ENCODE measurements around the gene SASH1. TPM values are rescaled to one million over a fixed set of nuclear protein-coding genes. Genes with fewer than 3 reads are reported as not detected.

Gene SASH1
- total RNA-seq, 6 donors from 2014 or later: 59.3 to 131 (median 79.2) TPM

DNA sequence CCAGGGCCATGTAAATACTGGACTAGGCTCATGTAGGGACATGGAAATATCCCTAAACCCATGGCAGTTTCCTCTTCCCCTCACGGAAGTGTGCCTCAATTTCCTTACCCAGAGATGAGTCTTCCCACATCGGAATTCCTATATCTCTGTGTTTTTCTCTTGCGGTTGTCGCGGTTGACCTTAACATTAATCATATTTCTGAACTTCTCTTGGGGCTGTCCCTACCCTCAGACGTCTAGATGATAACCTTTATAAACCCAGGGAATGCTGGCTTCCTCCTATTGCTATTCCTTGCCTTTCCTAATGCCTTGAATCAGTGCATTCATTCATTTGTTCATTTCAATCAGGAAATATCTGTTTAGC is 160.1 kb downstream of the SASH1 start:
- TF ChIP-seq EP300 (IDR thresholded peaks at IDR 0.05): no peak
- no peak for TF ChIP-seq POLR2A (IDR thresholded peaks at IDR 0.05)
- no peak for TF ChIP-seq POLR2AphosphoS5 (IDR thresholded peaks at IDR 0.05)
- TF ChIP-seq, protein P1, sequence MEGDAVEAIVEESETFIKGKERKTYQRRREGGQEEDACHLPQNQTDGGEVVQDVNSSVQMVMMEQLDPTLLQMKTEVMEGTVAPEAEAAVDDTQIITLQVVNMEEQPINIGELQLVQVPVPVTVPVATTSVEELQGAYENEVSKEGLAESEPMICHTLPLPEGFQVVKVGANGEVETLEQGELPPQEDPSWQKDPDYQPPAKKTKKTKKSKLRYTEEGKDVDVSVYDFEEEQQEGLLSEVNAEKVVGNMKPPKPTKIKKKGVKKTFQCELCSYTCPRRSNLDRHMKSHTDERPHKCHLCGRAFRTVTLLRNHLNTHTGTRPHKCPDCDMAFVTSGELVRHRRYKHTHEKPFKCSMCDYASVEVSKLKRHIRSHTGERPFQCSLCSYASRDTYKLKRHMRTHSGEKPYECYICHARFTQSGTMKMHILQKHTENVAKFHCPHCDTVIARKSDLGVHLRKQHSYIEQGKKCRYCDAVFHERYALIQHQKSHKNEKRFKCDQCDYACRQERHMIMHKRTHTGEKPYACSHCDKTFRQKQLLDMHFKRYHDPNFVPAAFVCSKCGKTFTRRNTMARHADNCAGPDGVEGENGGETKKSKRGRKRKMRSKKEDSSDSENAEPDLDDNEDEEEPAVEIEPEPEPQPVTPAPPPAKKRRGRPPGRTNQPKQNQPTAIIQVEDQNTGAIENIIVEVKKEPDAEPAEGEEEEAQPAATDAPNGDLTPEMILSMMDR (IDR thresholded peaks at IDR 0.05): no peak
- Histone ChIP-seq H3K4me1 (peaks cover 5 to 20% (median 12%) of the 10 kb centered on the region in 4 donors), H3K27ac (peak overlapping the region in 2 of 4 donors; percentile 21 to 61), H3K4me3 (no peak overlapping the region), H3K9me3 (no peaks in the 10 kb centered on the region), H3K27me3 (no peaks in the 10 kb centered on the region), H3K36me3 (peaks cover 0 to 5% (median 2%) of the 10 kb centered on the region in 4 donors)
- ATAC-seq (ENCODE audit: low FRiP score in 2 of 2): no peak
- WGBS, 2 donors: 55 to 82% methylated on average over 6 of the region's 6 CpGs
- no peak for DNase-seq

DNA sequence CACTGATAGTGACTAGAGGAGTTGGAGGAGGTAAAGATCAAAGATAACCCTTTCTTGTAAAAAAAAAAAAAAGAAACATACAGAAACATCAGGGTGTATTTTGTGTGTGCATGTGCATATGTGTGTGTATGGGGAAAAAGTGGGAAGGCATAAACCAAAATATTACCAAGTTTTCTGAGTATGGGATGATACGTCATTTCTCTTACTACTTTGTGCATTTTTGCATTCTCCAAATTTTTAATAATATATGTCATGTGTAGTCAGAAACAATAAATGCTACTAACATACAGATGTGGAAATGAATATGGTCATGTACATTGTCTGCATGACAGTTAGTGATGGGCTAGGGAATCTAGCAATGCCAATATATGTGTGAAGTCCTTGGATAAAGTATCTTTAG is 161.1 kb downstream of the SASH1 start:
- DNase-seq (no peak), ATAC-seq (ENCODE audit: low FRiP score in 2 of 2) (no peak)
- Histone ChIP-seq H3K9me3 (no peaks in the 10 kb centered on the region), H3K4me1 (peaks cover 5 to 21% (median 13%) of the 10 kb centered on the region in 4 donors), H3K27me3 (no peaks in the 10 kb centered on the region), H3K36me3 (peaks cover 0 to 5% (median 2%) of the 10 kb centered on the region in 4 donors), H3K4me3 (no peak overlapping the region), H3K27ac (no peak overlapping the region)
- TF ChIP-seq EP300 (IDR thresholded peaks at IDR 0.05) (no peak), POLR2A (IDR thresholded peaks at IDR 0.05) (no peak), POLR2AphosphoS5 (IDR thresholded peaks at IDR 0.05) (no peak)
- TF ChIP-seq, protein P1 (IDR thresholded peaks at IDR 0.05): no peak
- WGBS, 2 donors: 0 to 96% methylated on average over 1 of the region's 1 CpG

DNA sequence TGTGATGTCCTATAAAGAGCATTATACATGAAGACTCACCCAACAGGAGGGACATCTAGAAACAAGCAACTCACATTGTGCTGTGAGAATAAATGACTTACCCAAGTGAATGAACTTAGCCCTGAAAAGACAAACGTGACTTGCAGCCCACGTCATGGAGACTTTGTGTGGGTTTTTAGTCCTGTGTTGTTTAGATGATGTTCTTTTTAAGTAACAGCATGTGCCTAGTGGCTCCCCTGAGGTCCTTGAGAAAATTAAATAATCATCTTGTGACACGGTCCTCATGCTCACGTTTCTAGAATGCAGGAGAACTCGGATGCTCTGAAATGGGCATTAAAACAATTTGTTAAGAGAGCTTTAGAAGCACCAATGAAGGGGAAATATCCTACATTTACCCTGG is 165.1 kb downstream of the SASH1 start:
- WGBS, 2 donors: 59 to 63% methylated on average over 5 of the region's 5 CpGs
- peak in 1 of 2 donors; percentile 34 for ATAC-seq (ENCODE audit: low FRiP score in 2 of 2)

DNA sequence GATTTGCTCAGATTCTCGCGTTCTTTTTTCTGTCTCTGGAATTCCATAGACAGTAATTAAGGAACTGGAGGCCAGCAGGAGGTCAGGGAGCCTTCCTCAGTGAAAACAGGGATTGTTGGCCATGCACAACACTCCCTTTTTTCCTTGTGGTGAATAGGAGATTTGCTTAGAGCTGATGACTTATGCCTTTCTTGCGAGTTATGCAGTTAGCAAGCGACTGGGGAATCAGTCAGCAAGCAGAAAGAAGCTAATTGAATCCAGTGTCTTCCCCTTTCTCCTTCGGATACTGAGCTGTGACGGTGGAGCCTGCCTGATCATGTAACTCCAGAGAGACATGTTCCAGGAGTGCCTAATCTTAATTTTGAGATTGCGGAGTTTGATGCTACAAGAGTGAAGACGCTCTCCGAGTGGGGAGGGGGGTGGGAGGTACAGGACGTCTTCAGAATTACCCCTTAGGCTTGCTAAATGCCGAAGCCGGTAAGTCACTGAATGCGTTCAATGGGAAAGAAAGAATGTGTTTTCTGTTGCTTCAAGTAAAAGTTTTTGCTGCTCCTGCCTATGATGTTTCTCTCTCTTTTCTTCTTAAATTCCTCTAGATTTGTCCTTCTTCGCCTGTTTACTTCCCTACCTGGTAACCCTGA is 165.9 kb downstream of the SASH1 start:
- Histone ChIP-seq H3K9me3 (no peaks in the 10 kb centered on the region), H3K4me3 (peak overlapping the region in 3 of 4 donors; percentile 26 to 39 (median 37)), H3K27ac (peak overlapping the region; percentile 26 to 80 (median 74)), H3K4me1 (peaks cover 10 to 21% (median 15%) of the 10 kb centered on the region in 4 donors), H3K36me3 (no peaks in the 10 kb centered on the region), H3K27me3 (no peaks in the 10 kb centered on the region)
- DNase-seq (no peak), ATAC-seq (ENCODE audit: low FRiP score in 2 of 2) (peak in 1 of 2 donors; percentile 54)
- 62 to 76% methylated on average over 14 of the region's 14 CpGs for WGBS, 2 donors
- TF ChIP-seq POLR2A (IDR thresholded peaks at IDR 0.05) (no peak), EP300 (IDR thresholded peaks at IDR 0.05) (no peak), POLR2AphosphoS5 (IDR thresholded peaks at IDR 0.05) (no peak)
- TF ChIP-seq, protein P1 (IDR thresholded peaks at IDR 0.05): no peak

More for the DNA sequence above, 165.1 kb downstream of the SASH1 start:
- peaks cover 12 to 22% (median 17%) of the 10 kb centered on the region in 4 donors for H3K4me1 ChIP-seq
- no peaks in the 10 kb centered on the region for H3K36me3 ChIP-seq
- no peak overlapping the region for H3K4me3 ChIP-seq
- DNase-seq: no peak
- peak overlapping the region; percentile 26 to 80 (median 74) for H3K27ac ChIP-seq
- H3K27me3 ChIP-seq: no peaks in the 10 kb centered on the region
- no peaks in the 10 kb centered on the region for H3K9me3 ChIP-seq
- TF ChIP-seq POLR2A (IDR thresholded peaks at IDR 0.05): no peak
- peak in 1 of 2 donors; percentile 10 for TF ChIP-seq POLR2AphosphoS5 (IDR thresholded peaks at IDR 0.05)
- TF ChIP-seq EP300 (IDR thresholded peaks at IDR 0.05): peak in 1 of 4 donors; percentile 83

DNA sequence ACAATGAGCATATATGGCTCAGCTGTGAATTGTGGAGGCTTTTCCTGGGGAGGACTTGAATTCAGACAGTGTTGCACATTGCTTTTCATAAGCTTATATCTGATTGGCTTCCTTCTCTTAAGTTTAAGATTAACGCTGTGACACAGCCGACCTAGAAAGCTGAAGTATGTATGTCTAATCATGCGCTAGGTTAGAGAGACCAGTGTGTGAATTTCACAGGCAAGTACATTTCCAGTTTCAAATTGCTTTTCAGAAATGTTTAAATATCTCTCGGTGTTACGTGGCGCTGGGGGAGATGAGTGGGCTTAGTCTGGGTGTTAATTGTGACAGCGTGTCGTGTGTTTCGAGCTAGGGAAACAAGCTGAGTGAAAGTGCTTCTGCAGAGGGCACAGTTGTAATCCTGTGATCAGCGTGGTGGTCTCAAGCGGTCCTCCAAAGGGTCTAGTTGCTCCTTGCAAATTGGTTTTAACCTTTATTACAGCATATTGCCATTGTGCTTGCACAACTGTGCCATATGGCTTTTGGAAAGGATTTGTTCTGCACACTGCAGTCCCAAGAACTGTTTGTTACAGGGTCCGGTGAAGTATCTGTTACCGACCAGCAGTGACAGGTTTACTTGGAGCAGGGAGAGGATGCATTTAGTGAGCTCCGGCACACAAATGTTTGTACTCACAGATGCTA is 166.6 kb downstream of the SASH1 start:
- Histone ChIP-seq H3K27me3 (no peaks in the 10 kb centered on the region), H3K27ac (peak overlapping the region; percentile 26 to 80 (median 74)), H3K4me3 (peak overlapping the region in 3 of 4 donors; percentile 26 to 39 (median 37)), H3K36me3 (no peaks in the 10 kb centered on the region), H3K4me1 (peaks cover 10 to 21% (median 15%) of the 10 kb centered on the region in 4 donors), H3K9me3 (no peaks in the 10 kb centered on the region)
- TF ChIP-seq, protein P1 (IDR thresholded peaks at IDR 0.05): no peak
- TF ChIP-seq POLR2A (IDR thresholded peaks at IDR 0.05) (no peak), EP300 (IDR thresholded peaks at IDR 0.05) (no peak), POLR2AphosphoS5 (IDR thresholded peaks at IDR 0.05) (no peak)
- 56 to 60% methylated on average over 14 of the region's 14 CpGs for WGBS, 2 donors
- ATAC-seq (ENCODE audit: low FRiP score in 2 of 2) (peak in 1 of 2 donors; percentile 9), DNase-seq (no peak)
